ENCODE measurements around the gene TTYH3. TPM values are rescaled to one million over a fixed set of nuclear protein-coding genes. Genes with fewer than 3 reads are reported as not detected.

The TTYH3 gene
- 35.8 and 46.3 TPM in 2 replicates for total RNA-seq
- polyA plus RNA-seq: 101 and 108 TPM in 2 replicates

DNA sequence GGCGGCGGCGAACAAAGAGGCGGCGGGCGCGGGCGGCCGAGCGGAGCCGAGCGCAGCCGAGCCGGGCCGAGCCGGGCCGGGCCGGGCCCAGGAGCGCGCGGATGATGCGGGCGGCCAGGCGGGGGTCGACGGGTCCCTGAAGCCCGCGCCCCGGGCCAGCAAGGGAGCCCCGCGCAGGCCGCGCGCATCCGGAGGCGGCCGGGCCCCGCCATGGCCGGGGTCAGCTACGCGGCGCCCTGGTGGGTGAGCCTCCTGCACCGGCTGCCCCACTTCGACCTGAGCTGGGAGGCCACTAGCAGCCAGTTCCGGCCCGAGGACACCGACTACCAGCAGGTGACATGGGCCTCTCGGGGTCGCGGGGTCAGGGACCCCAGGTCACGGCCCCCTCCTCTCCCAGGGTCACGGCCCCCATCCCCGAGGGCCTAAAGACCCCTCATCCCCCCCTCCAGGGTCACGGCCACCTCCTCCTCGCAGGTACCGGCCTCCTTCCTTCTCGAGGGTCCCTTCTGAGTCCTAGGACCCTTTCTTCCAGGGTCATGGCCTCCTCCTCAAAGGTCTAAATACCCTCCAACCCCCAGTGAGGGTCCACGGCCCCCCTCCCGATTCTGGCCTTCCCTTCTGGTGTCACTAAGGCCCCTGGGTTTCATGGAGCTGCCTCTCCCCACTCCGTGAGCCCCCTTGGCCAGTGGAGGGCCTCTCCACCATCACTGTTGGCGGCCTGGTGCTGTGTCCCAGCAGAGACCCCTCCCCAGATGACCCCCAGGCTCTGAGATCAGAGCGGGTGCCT is at the start of gene TTYH3:
TTYH3 (plus strand) TSS at position 41 of the 787 bp plus-strand sequence; CDS start at position 211, 170 bp downstream.
- Histone ChIP-seq H3K4me3 (peak within 1 kb of the TSS; percentile 98), H3K79me2 (peaks cover 52% of the 10 kb centered on the region), H3K27ac (peak within 1 kb of the TSS; percentile 97), H3K4me2 (peak within 1 kb of the TSS; percentile 96), H3K36me3 (replicated peaks; ENCODE audit: insufficient read depth, low read depth) (no peaks in the 10 kb centered on the region), H3K4me1 (ENCODE audit: insufficient read depth) (peaks cover 60% of the 10 kb centered on the region), H2AFZ (no peak within 1 kb of the TSS), H3K27me3 (no peaks in the 10 kb centered on the region), H4K20me1 (ENCODE audit: insufficient read depth, poor library complexity, severe bottlenecking) (peaks cover 37% of the 10 kb centered on the region), H3K9me3 (ENCODE audit: low read depth) (no peaks in the 10 kb centered on the region), H3K9me2 (replicated peaks; ENCODE audit: insufficient read depth) (no peaks in the 10 kb centered on the region)
- WGBS (ENCODE audit: low lambda C conversion rate, missing lambda C conversion rate): under 1% methylated on average over 12 of the region's 62 CpGs
- DNase-seq (ENCODE audit: low spot score): no peak
- TF ChIP-seq EZH2 (IDR thresholded peaks at IDR 0.05; ENCODE audit: borderline replicate concordance) (no peak), EZH2phosphoT487 (IDR thresholded peaks at IDR 0.05; ENCODE audit: low read depth, severe bottlenecking, unreplicated experiment) (no peak)
- TF ChIP-seq, protein P1, sequence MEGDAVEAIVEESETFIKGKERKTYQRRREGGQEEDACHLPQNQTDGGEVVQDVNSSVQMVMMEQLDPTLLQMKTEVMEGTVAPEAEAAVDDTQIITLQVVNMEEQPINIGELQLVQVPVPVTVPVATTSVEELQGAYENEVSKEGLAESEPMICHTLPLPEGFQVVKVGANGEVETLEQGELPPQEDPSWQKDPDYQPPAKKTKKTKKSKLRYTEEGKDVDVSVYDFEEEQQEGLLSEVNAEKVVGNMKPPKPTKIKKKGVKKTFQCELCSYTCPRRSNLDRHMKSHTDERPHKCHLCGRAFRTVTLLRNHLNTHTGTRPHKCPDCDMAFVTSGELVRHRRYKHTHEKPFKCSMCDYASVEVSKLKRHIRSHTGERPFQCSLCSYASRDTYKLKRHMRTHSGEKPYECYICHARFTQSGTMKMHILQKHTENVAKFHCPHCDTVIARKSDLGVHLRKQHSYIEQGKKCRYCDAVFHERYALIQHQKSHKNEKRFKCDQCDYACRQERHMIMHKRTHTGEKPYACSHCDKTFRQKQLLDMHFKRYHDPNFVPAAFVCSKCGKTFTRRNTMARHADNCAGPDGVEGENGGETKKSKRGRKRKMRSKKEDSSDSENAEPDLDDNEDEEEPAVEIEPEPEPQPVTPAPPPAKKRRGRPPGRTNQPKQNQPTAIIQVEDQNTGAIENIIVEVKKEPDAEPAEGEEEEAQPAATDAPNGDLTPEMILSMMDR (IDR thresholded peaks at IDR 0.05; ENCODE audit: poor library complexity): no peak

- Histone ChIP-seq H3K9me2 (replicated peaks; ENCODE audit: insufficient read depth) (no peaks in the 10 kb centered on the region), H3K27me3 (no peaks in the 10 kb centered on the region), H3K36me3 (replicated peaks; ENCODE audit: insufficient read depth, low read depth) (no peaks in the 10 kb centered on the region), H3K4me3 (no peak overlapping the region), H3K4me1 (ENCODE audit: insufficient read depth) (no peaks in the 10 kb centered on the region), H3K9me3 (ENCODE audit: low read depth) (no peaks in the 10 kb centered on the region), H3K4me2 (no peak overlapping the region), H4K20me1 (ENCODE audit: insufficient read depth, poor library complexity, severe bottlenecking) (no peaks in the 10 kb centered on the region), H3K27ac (no peak overlapping the region), H2AFZ (no peak overlapping the region), H3K79me2 (no peaks in the 10 kb centered on the region)
- TF ChIP-seq, protein P1 (IDR thresholded peaks at IDR 0.05; ENCODE audit: poor library complexity): no peak
- TF ChIP-seq EZH2 (IDR thresholded peaks at IDR 0.05; ENCODE audit: borderline replicate concordance) (no peak), EZH2phosphoT487 (IDR thresholded peaks at IDR 0.05; ENCODE audit: low read depth, severe bottlenecking, unreplicated experiment) (no peak)
- DNase-seq (ENCODE audit: low spot score): no peak
- 92% methylated on average over 24 of the region's 24 CpGs for WGBS (ENCODE audit: low lambda C conversion rate, missing lambda C conversion rate)
These were observed 49.6 kb upstream of the TTYH3 start for GRCh38 chr7:2582006-2582735.

DNA sequence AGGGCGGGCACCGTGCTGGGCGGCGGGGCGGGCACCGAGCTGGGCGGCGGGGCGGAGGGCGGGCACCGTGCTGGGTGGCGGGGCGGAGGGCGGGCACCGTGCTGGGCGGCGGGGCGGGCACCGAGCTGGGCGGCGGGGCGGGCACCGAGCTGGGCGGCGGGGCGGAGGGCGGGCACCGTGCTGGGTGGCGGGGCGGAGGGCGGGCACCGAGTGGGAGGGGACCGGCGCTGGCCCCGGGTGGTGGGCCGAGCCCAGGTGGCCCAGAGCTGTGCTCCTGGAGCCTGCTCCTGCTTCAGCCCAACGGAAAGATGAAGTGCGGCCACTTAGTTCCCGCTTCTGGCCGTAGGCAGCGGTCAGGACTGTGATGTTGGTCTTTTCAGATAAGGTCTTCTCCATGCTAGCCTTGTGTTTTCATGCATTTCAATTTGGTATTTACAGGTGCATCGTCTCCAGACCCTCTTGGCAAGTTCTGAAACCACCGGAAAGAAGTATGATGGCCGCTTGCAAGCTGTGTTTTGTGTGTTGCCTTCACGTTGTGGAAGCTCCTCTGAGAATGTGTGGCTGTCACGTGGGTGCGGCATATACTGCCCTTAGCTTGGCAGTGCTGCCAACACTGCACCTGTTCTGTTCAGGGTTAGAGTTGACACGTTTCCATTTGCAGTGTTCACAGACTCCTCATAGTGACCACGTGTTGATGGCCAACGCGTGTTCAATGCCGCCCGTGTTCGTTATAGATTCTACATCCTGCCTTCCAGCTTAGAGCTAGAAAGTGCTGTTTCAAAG is 47.8 kb upstream of the TTYH3 start:
- H3K36me3 ChIP-seq (replicated peaks; ENCODE audit: insufficient read depth, low read depth): no peaks in the 10 kb centered on the region
- TF ChIP-seq EZH2 (IDR thresholded peaks at IDR 0.05; ENCODE audit: borderline replicate concordance) (no peak), EZH2phosphoT487 (IDR thresholded peaks at IDR 0.05; ENCODE audit: low read depth, severe bottlenecking, unreplicated experiment) (no peak)
- TF ChIP-seq, protein P1 (IDR thresholded peaks at IDR 0.05; ENCODE audit: poor library complexity): no peak
- H3K27ac ChIP-seq: no peak overlapping the region
- no peaks in the 10 kb centered on the region for H3K4me1 ChIP-seq (ENCODE audit: insufficient read depth)
- H3K9me2 ChIP-seq (replicated peaks; ENCODE audit: insufficient read depth): no peaks in the 10 kb centered on the region
- no peaks in the 10 kb centered on the region for H3K79me2 ChIP-seq
- no peaks in the 10 kb centered on the region for H4K20me1 ChIP-seq (ENCODE audit: insufficient read depth, poor library complexity, severe bottlenecking)
- no peak overlapping the region for H3K4me2 ChIP-seq
- no peak for DNase-seq (ENCODE audit: low spot score)
- 97% methylated on average over 18 of the region's 54 CpGs for WGBS (ENCODE audit: low lambda C conversion rate, missing lambda C conversion rate)
- H3K9me3 ChIP-seq (ENCODE audit: low read depth): no peaks in the 10 kb centered on the region
- H3K4me3 ChIP-seq: no peak overlapping the region
- no peak overlapping the region for H2AFZ ChIP-seq
- no peaks in the 10 kb centered on the region for H3K27me3 ChIP-seq

Measured in hepatocyte (in vitro differentiated cells).